ENCODE results near the gene KLK13.

DNA sequence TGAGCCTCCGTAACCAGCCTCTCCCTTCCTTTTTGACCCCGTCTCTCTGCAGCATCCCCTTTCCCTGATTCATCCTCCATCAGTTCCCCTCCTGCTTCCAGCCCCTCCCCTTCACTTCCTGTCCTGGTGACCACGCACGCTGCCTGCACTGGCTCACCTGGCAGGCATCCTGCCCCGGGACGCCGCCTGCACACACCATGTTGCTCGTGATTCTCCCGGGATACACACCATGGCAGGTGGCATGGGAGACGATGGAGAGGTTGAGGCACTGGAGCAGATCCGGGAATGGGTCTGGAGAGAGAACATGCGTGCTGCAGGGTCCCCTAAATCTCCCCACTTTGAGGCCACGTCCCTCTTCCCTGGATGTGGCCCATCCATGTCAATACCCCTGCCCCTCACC lies 34.3 kb downstream of the KLK13 start:
- TF ChIP-seq, protein P1, sequence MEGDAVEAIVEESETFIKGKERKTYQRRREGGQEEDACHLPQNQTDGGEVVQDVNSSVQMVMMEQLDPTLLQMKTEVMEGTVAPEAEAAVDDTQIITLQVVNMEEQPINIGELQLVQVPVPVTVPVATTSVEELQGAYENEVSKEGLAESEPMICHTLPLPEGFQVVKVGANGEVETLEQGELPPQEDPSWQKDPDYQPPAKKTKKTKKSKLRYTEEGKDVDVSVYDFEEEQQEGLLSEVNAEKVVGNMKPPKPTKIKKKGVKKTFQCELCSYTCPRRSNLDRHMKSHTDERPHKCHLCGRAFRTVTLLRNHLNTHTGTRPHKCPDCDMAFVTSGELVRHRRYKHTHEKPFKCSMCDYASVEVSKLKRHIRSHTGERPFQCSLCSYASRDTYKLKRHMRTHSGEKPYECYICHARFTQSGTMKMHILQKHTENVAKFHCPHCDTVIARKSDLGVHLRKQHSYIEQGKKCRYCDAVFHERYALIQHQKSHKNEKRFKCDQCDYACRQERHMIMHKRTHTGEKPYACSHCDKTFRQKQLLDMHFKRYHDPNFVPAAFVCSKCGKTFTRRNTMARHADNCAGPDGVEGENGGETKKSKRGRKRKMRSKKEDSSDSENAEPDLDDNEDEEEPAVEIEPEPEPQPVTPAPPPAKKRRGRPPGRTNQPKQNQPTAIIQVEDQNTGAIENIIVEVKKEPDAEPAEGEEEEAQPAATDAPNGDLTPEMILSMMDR (IDR thresholded peaks at IDR 0.05) = no peak
- TF ChIP-seq POLR2A (IDR thresholded peaks at IDR 0.05) (no peak), EP300 (IDR thresholded peaks at IDR 0.05) (no peak), POLR2AphosphoS5 (IDR thresholded peaks at IDR 0.05) (no peak)

Data from suprapubic skin (tissue), 4 donors.